Effector memory CD4-positive, alpha-beta T cell (primary cell): Measurements from ENCODE around the gene ACP7.
"Not testable (repeated sequence)": the region's sequence is repeated elsewhere in the genome, so short reads cannot be mapped to it uniquely, and the experiment has no call there.

Experiments
- DNase-seq, 3 donors: peaks; one replicate each; pipeline ENCODE4 v3.0.0-alpha.2; 2020
- H3K27ac ChIP-seq: 2 replicates; pipeline ENCODE4 v1.7.0; 2013; ENCODE audit warnings: mild to moderate bottlenecking, low read length, moderate library complexity; ENCODE audit not compliant: insufficient read depth, poor library complexity, severe bottlenecking
- H3K27me3 ChIP-seq: replicated peaks from 2 replicates; pipeline ENCODE4 v1.7.0; 2013; ENCODE audit warnings: mild to moderate bottlenecking, low read length; ENCODE audit not compliant: insufficient read depth, control insufficient read depth, poor library complexity, severe bottlenecking
- H3K36me3 ChIP-seq: 2 replicates; pipeline ENCODE4 v1.7.0; 2013; ENCODE audit warnings: mild to moderate bottlenecking, low read length, moderate library complexity; ENCODE audit not compliant: control insufficient read depth, insufficient read depth
- H3K4me1 ChIP-seq: 2 replicates; pipeline ENCODE4 v1.7.0; 2013; ENCODE audit warnings: low read length, mild to moderate bottlenecking; ENCODE audit not compliant: control insufficient read depth, insufficient read depth, poor library complexity, severe bottlenecking
- H3K4me3 ChIP-seq: 2 replicates; pipeline ENCODE4 v1.7.0; 2013; ENCODE audit warnings: low read length, low read depth, mild to moderate bottlenecking; ENCODE audit not compliant: insufficient read depth, poor library complexity, severe bottlenecking
- H3K9me3 ChIP-seq: 2 replicates; pipeline ENCODE4 v1.7.0; 2013; ENCODE audit warnings: mild to moderate bottlenecking, low read length, moderate library complexity; ENCODE audit not compliant: control insufficient read depth

ACP7 gene

GRCh38 chr19:39053276-39054090 lies 30.7 kb upstream of the ACP7 start:
- no peak for DNase-seq
- H3K4me1 ChIP-seq, result no peaks in the 10 kb centered on the region
- H3K9me3 ChIP-seq, result no peaks in the 10 kb centered on the region
- no peaks in the 10 kb centered on the region for H3K27me3 ChIP-seq
- no peak overlapping the region for H3K27ac ChIP-seq
- H3K4me3 ChIP-seq, result no peak overlapping the region
- no peaks in the 10 kb centered on the region for H3K36me3 ChIP-seq

- H3K4me1 ChIP-seq, result no peaks in the 10 kb centered on the region
- no peaks in the 10 kb centered on the region for H3K27me3 ChIP-seq
- no peak overlapping the region for H3K4me3 ChIP-seq
- no peaks in the 10 kb centered on the region for H3K36me3 ChIP-seq
- no peaks in the 10 kb centered on the region for H3K9me3 ChIP-seq
- H3K27ac ChIP-seq, result no peak overlapping the region
- no peak for DNase-seq
Measured at GRCh38 chr19:39054091-39054470, 30.1 kb upstream of the ACP7 start.

- DNase-seq, result no peak
- no peaks in the 10 kb centered on the region for H3K4me1 ChIP-seq
- H3K36me3 ChIP-seq, result no peaks in the 10 kb centered on the region
- H3K9me3 ChIP-seq, result no peaks in the 10 kb centered on the region
- H3K4me3 ChIP-seq, result no peak overlapping the region
- no peak overlapping the region for H3K27ac ChIP-seq
- H3K27me3 ChIP-seq, result no peaks in the 10 kb centered on the region
Measured at GRCh38 chr19:39057615-39058014, 26.6 kb upstream of the ACP7 start.

GRCh38 chr19:39059302-39059701 lies 24.9 kb upstream of the ACP7 start:
- no peak overlapping the region for H3K27ac ChIP-seq
- no peaks in the 10 kb centered on the region for H3K9me3 ChIP-seq
- no peaks in the 10 kb centered on the region for H3K27me3 ChIP-seq
- H3K4me1 ChIP-seq, result no peaks in the 10 kb centered on the region
- no peak overlapping the region for H3K4me3 ChIP-seq
- no peak for DNase-seq
- no peaks in the 10 kb centered on the region for H3K36me3 ChIP-seq

GRCh38 chr19:39060171-39060570 lies 24.0 kb upstream of the ACP7 start:
- Histone ChIP-seq H3K4me1 (no peaks in the 10 kb centered on the region), H3K27ac (no peak overlapping the region), H3K36me3 (no peaks in the 10 kb centered on the region), H3K4me3 (no peak overlapping the region), H3K27me3 (no peaks in the 10 kb centered on the region), H3K9me3 (no peaks in the 10 kb centered on the region)
- DNase-seq, result no peak

- Histone ChIP-seq H3K27me3 (no peaks in the 10 kb centered on the region), H3K4me3 (no peak overlapping the region), H3K9me3 (no peaks in the 10 kb centered on the region), H3K4me1 (no peaks in the 10 kb centered on the region), H3K36me3 (no peaks in the 10 kb centered on the region), H3K27ac (no peak overlapping the region)
- DNase-seq, result no peak
Measured at GRCh38 chr19:39064405-39064804, 19.8 kb upstream of the ACP7 start.

- Histone ChIP-seq H3K36me3 (no peaks in the 10 kb centered on the region), H3K9me3 (no peaks in the 10 kb centered on the region)
- DNase-seq, result no peak
Measured at GRCh38 chr19:39065928-39066327, 18.2 kb upstream of the ACP7 start.

GRCh38 chr19:39067104-39067503 lies 17.1 kb upstream of the ACP7 start:
- H3K27me3 ChIP-seq, result no peaks in the 10 kb centered on the region
- no peaks in the 10 kb centered on the region for H3K36me3 ChIP-seq
- no peak for DNase-seq
- H3K27ac ChIP-seq, result no peak overlapping the region
- no peaks in the 10 kb centered on the region for H3K9me3 ChIP-seq
- no peaks in the 10 kb centered on the region for H3K4me1 ChIP-seq
- H3K4me3 ChIP-seq, result no peak overlapping the region

More at GRCh38 chr19:39065928-39066327, 18.2 kb upstream of the ACP7 start:
- Histone ChIP-seq H3K27ac (no peak overlapping the region), H3K4me3 (no peak overlapping the region), H3K4me1 (no peaks in the 10 kb centered on the region), H3K27me3 (no peaks in the 10 kb centered on the region)

GRCh38 chr19:39068259-39068658 lies 15.9 kb upstream of the ACP7 start:
- H3K4me3 ChIP-seq, H3K27ac ChIP-seq, DNase-seq, H3K36me3 ChIP-seq, H3K4me1 ChIP-seq, H3K9me3 ChIP-seq, H3K27me3 ChIP-seq: not testable (repeated sequence)

GRCh38 chr19:39070888-39071287 lies 13.3 kb upstream of the ACP7 start:
- H3K27ac ChIP-seq, result no peak overlapping the region
- DNase-seq, result no peak

More at GRCh38 chr19:39070888-39071287, 13.3 kb upstream of the ACP7 start:
- peaks cover 14% of the 10 kb centered on the region for H3K4me1 ChIP-seq
- no peak overlapping the region for H3K4me3 ChIP-seq
- no peaks in the 10 kb centered on the region for H3K27me3 ChIP-seq
- H3K9me3 ChIP-seq, result no peaks in the 10 kb centered on the region
- H3K36me3 ChIP-seq, result no peaks in the 10 kb centered on the region
